ENCODE measurements around the gene ARHGAP15. TPM values are rescaled to one million over a fixed set of nuclear protein-coding genes. Genes with fewer than 3 reads are reported as not detected.
"Not testable (repeated sequence)": the region's sequence is repeated elsewhere in the genome, so short reads cannot be mapped to it uniquely, and the experiment has no call there.

Gene ARHGAP15
- total RNA-seq, 2 donors from 2014 or later: 11.0 to 11.8 TPM

DNA sequence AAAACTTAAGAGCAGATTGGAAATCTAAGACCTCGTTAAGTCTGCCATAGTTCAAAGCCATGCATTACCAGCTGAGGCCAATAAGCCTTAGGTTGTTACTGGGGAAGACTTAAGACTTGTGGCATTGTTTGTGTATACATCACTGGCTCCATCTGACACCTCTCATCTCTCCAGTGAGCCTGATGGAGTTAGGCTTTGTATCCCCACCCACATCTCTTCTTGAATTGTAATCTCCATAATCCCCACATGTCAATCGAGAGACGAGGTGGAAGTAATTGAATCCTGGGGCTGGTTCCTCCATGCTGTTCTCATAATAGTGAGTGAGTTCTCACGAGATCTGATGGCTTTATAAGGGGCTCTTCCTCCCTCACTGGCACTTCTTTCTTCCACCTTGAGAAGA is 404.6 kb downstream of the ARHGAP15 start:
- Histone ChIP-seq H3K9me3 (no peaks in the 10 kb centered on the region), H3K4me1 (ENCODE audit: control insufficient read depth in 1 of 2, low read depth in 2 of 2) (no peaks in the 10 kb centered on the region), H3K36me3 (no peaks in the 10 kb centered on the region), H3K27ac (no peak overlapping the region), H3K27me3 (replicated peaks; ENCODE audit: insufficient read depth) (no peaks in the 10 kb centered on the region), H3K4me3 (no peak overlapping the region)
- DNase-seq (ENCODE audit: low spot score) (no peak), ATAC-seq (ENCODE audit: insufficient number of reproducible peaks, low FRiP score, low read depth) (no peak)
- TF ChIP-seq, protein P1, sequence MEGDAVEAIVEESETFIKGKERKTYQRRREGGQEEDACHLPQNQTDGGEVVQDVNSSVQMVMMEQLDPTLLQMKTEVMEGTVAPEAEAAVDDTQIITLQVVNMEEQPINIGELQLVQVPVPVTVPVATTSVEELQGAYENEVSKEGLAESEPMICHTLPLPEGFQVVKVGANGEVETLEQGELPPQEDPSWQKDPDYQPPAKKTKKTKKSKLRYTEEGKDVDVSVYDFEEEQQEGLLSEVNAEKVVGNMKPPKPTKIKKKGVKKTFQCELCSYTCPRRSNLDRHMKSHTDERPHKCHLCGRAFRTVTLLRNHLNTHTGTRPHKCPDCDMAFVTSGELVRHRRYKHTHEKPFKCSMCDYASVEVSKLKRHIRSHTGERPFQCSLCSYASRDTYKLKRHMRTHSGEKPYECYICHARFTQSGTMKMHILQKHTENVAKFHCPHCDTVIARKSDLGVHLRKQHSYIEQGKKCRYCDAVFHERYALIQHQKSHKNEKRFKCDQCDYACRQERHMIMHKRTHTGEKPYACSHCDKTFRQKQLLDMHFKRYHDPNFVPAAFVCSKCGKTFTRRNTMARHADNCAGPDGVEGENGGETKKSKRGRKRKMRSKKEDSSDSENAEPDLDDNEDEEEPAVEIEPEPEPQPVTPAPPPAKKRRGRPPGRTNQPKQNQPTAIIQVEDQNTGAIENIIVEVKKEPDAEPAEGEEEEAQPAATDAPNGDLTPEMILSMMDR (IDR thresholded peaks at IDR 0.05): no peak

DNA sequence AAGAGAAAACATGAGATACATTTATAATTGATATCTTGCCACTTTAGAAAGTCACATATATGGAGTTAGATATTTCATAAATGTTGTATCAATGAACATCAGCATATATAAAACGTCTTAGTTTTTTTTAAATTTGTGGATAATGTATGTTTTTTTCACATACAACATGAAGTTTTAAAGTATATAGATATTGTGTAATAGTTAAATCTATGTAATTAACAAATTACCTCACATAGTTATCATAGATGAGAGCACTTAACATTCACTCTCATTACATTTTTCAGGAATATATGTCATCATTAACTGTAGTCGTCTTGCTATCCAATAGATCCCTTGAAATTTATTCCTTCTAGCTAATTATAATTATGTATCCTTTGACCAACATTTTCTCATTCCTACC is 406.6 kb downstream of the ARHGAP15 start:
- H3K36me3 ChIP-seq: no peaks in the 10 kb centered on the region
- no peak for DNase-seq (ENCODE audit: low spot score)
- H3K4me3 ChIP-seq: no peak overlapping the region
- H3K9me3 ChIP-seq: no peaks in the 10 kb centered on the region
- ATAC-seq (ENCODE audit: insufficient number of reproducible peaks, low FRiP score, low read depth): no peak
- no peak overlapping the region for H3K27ac ChIP-seq
- TF ChIP-seq, protein P1 (IDR thresholded peaks at IDR 0.05): no peak
- no peaks in the 10 kb centered on the region for H3K4me1 ChIP-seq (ENCODE audit: control insufficient read depth in 1 of 2, low read depth in 2 of 2)
- no peaks in the 10 kb centered on the region for H3K27me3 ChIP-seq (replicated peaks; ENCODE audit: insufficient read depth)

DNA sequence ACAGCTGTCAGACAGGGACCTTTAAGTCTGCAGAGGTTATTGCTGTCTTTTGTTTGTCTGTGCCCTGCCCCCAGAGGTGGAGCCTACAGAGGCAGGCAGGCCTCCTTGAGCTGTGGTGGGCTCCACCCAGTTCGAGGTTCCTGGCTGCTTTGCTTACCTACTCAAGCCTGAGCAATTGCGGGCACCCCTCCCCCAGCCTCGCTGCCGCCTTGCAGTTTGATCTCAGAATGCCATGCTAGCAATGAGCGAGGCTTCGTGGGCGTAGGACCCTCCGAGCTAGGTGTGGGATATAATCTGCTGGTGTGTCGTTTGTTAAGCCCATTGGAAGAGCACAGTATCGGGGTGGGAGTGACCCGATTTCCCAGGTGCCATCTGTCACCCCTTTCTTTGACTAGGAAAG is 412.7 kb downstream of the ARHGAP15 start:
- not testable (repeated sequence) for H3K27me3 ChIP-seq (replicated peaks; ENCODE audit: insufficient read depth); H3K9me3 ChIP-seq; ATAC-seq (ENCODE audit: insufficient number of reproducible peaks, low FRiP score, low read depth); H3K4me1 ChIP-seq (ENCODE audit: control insufficient read depth in 1 of 2, low read depth in 2 of 2); H3K4me3 ChIP-seq; DNase-seq (ENCODE audit: low spot score); H3K36me3 ChIP-seq; H3K27ac ChIP-seq

DNA sequence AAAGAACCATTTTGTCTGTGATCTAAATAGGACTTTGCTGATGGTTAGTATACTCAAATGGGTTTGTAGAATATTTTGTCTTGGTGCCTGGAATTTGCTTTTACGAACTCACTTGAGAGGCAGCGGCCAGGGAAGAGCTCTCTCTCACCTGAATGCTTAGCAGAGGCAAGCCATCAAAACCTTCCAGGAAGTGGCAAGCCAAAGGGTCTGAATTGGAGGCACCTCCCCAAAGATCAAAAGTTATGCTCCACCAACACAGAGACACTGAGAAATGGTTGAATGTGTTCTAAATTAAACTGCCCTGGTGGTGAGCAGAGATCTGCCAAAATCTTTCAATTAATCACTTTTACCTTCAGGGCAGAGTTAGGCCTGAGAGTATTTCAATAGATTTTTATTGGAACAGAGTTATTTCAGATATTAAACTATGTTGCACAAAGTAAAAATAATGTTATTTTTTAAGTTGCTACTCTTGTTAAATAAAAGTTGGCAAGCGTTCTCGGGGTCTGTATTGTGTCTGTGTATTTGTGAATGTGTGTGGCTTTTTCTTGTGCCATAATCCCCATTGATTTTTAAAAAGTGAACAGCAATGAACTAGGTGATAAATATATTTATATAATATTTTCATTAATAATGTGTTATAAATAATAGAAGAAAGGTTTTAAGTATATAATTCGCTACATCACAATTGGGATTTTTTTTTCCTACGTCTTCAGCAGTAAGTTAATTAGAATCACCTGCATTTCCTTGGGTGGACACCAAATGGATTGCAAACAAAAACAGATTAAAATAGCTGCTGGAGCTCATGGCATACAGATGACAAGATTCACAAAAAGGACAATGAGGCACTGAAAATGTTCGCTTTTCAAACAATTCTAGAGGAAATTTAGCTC is 416.1 kb downstream of the ARHGAP15 start:
- no peaks in the 10 kb centered on the region for H3K27me3 ChIP-seq (replicated peaks; ENCODE audit: insufficient read depth)
- ATAC-seq (ENCODE audit: insufficient number of reproducible peaks, low FRiP score, low read depth) (no peak), DNase-seq (ENCODE audit: low spot score) (no peak)
- H3K9me3 ChIP-seq: no peaks in the 10 kb centered on the region
- H3K4me3 ChIP-seq: no peak overlapping the region
- TF ChIP-seq, protein P1 (IDR thresholded peaks at IDR 0.05): no peak
- H3K27ac ChIP-seq: no peak overlapping the region
- no peaks in the 10 kb centered on the region for H3K36me3 ChIP-seq
- no peaks in the 10 kb centered on the region for H3K4me1 ChIP-seq (ENCODE audit: control insufficient read depth in 1 of 2, low read depth in 2 of 2)

DNA sequence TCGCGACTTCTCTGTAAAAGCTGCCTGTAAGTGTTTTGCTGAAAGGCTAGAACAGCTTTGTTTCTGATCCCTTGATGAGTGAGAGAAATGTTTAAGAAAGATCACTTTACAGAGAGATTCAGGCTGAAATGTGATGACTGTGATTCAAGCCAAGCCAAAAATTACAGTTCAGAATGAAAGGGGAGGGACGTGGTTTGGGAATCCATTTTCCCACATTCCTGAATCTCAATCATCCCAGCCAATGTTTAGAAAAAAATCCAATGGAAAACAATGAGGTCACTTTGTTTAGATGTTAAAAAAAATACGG is 416.7 kb downstream of the ARHGAP15 start:
- Histone ChIP-seq H3K9me3 (no peaks in the 10 kb centered on the region), H3K4me3 (no peak overlapping the region), H3K36me3 (no peaks in the 10 kb centered on the region), H3K27ac (no peak overlapping the region), H3K27me3 (replicated peaks; ENCODE audit: insufficient read depth) (no peaks in the 10 kb centered on the region), H3K4me1 (ENCODE audit: control insufficient read depth in 1 of 2, low read depth in 2 of 2) (no peaks in the 10 kb centered on the region)
- DNase-seq (ENCODE audit: low spot score) (no peak), ATAC-seq (ENCODE audit: insufficient number of reproducible peaks, low FRiP score, low read depth) (no peak)
- TF ChIP-seq, protein P1 (IDR thresholded peaks at IDR 0.05): no peak

DNA sequence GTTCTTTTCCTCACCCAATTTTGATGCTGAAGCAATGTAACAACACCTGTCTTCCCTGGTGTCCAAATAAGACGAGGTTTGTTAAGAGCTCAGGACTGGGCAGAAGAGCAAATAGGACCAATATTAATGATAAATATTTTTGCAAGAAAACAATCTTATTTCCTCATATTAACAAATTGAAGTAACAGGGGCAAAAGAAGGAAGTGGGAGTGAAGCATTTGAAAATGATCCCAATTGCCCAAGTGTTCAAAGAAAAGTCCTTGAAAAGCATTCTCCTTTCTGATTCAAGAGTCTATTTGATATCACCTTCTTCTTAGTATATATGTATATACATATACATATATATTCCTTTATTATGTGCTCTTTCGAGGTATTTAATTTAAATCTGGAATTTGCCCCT is 418.8 kb downstream of the ARHGAP15 start:
- TF ChIP-seq, protein P1 (IDR thresholded peaks at IDR 0.05): no peak

More for the DNA sequence above, 418.8 kb downstream of the ARHGAP15 start:
- Histone ChIP-seq H3K4me1 (ENCODE audit: control insufficient read depth in 1 of 2, low read depth in 2 of 2) (peaks cover 0 to 14% of the 10 kb centered on the region in 2 donors), H3K27ac (no peak overlapping the region), H3K9me3 (no peaks in the 10 kb centered on the region), H3K4me3 (no peak overlapping the region), H3K36me3 (no peaks in the 10 kb centered on the region), H3K27me3 (replicated peaks; ENCODE audit: insufficient read depth) (no peaks in the 10 kb centered on the region)
- ATAC-seq (ENCODE audit: insufficient number of reproducible peaks, low FRiP score, low read depth) (no peak), DNase-seq (ENCODE audit: low spot score) (no peak)

All from thoracic aorta (tissue), 2 donors.